ENCODE measurements around the gene ASGR1. TPM values are rescaled to one million over a fixed set of nuclear protein-coding genes. Genes with fewer than 3 reads are reported as not detected.
A peak's percentile ranks its signal among the peaks of the same experiment; 100 is the strongest.

ASGR1 gene
- total RNA-seq, 2 donors from 2014 or later, result 6.8 to 14.2 TPM

- 76 to 93% methylated on average over 5 to 7 of the region's 7 CpGs for whole genome bisulfite sequencing, 2 experiments (ENCODE audit: insufficient coverage in 1 of 2, insufficient read length in 1 of 2)
- TF ChIP-seq CTCF (conservative IDR thresholded peaks at IDR 0.05), result no peak
- no peaks in the 10 kb centered on the region for H3K36me3 Mint-ChIP-seq (ENCODE audit: low read depth)
- H3K27ac Mint-ChIP-seq, result no peak overlapping the region
- no peak overlapping the region for H3K27ac ChIP-seq (ENCODE audit: low read depth, low read length)
- H3K9ac ChIP-seq (ENCODE audit: extremely low read depth, low read length, poor library complexity, severe bottlenecking), result no peak overlapping the region
- H3K9me3 Mint-ChIP-seq, result no peaks in the 10 kb centered on the region
- H3K4me1 Mint-ChIP-seq, result peaks cover 22% of the 10 kb centered on the region
- H3K9me3 ChIP-seq (ENCODE audit: control insufficient read depth, low read length), result no peaks in the 10 kb centered on the region
- no peaks in the 10 kb centered on the region for H3K27me3 ChIP-seq (ENCODE audit: control insufficient read depth, insufficient read depth, low read length, poor library complexity, severe bottlenecking)
- H3K4me3 ChIP-seq (ENCODE audit: low read length), result no peak overlapping the region
- no peaks in the 10 kb centered on the region for H3K36me3 ChIP-seq (ENCODE audit: control insufficient read depth, insufficient read depth, low read length)
- no peak overlapping the region for H3K4me3 Mint-ChIP-seq
- no peaks in the 10 kb centered on the region for H3K4me1 ChIP-seq (ENCODE audit: control insufficient read depth, insufficient read depth, low read length)
- H3K27me3 Mint-ChIP-seq (ENCODE audit: insufficient read depth), result peaks cover 12% of the 10 kb centered on the region
- DNase-seq, result no peak
These were observed 40.3 kb downstream of the ASGR1 start for GRCh38 chr17:7138800-7139381.

- no peak overlapping the region for H3K4me3 ChIP-seq (ENCODE audit: low read length)
- no peak for DNase-seq
- Mint-ChIP-seq H3K27me3 (ENCODE audit: insufficient read depth) (peaks cover 13% of the 10 kb centered on the region), H3K9me3 (no peaks in the 10 kb centered on the region), H3K27ac (no peak overlapping the region), H3K4me1 (peaks cover 27% of the 10 kb centered on the region), H3K4me3 (no peak overlapping the region), H3K36me3 (ENCODE audit: low read depth) (no peaks in the 10 kb centered on the region)
- WGBS, 2 experiments (ENCODE audit: insufficient coverage in 1 of 2, insufficient read length in 1 of 2), result 83 to 92% methylated on average over 9 to 13 of the region's 13 CpGs
- H3K4me1 ChIP-seq (ENCODE audit: control insufficient read depth, insufficient read depth, low read length), result no peaks in the 10 kb centered on the region
- H3K9me3 ChIP-seq (ENCODE audit: control insufficient read depth, low read length), result no peaks in the 10 kb centered on the region
- H3K9ac ChIP-seq (ENCODE audit: extremely low read depth, low read length, poor library complexity, severe bottlenecking), result no peak overlapping the region
- H3K27me3 ChIP-seq (ENCODE audit: control insufficient read depth, insufficient read depth, low read length, poor library complexity, severe bottlenecking), result no peaks in the 10 kb centered on the region
- H3K36me3 ChIP-seq (ENCODE audit: control insufficient read depth, insufficient read depth, low read length), result no peaks in the 10 kb centered on the region
- no peak overlapping the region for H3K27ac ChIP-seq (ENCODE audit: low read depth, low read length)
- TF ChIP-seq CTCF (conservative IDR thresholded peaks at IDR 0.05), result no peak
These were observed 41.8 kb downstream of the ASGR1 start for GRCh38 chr17:7137171-7137943.

- Mint-ChIP-seq H3K4me1 (peaks cover 22% of the 10 kb centered on the region), H3K4me3 (no peak overlapping the region), H3K9me3 (no peaks in the 10 kb centered on the region), H3K27me3 (ENCODE audit: insufficient read depth) (peaks cover 13% of the 10 kb centered on the region), H3K36me3 (ENCODE audit: low read depth) (no peaks in the 10 kb centered on the region), H3K27ac (no peak overlapping the region)
- H3K4me1 ChIP-seq (ENCODE audit: control insufficient read depth, insufficient read depth, low read length), result no peaks in the 10 kb centered on the region
- no peak overlapping the region for H3K9ac ChIP-seq (ENCODE audit: extremely low read depth, low read length, poor library complexity, severe bottlenecking)
- H3K9me3 ChIP-seq (ENCODE audit: control insufficient read depth, low read length), result no peaks in the 10 kb centered on the region
- WGBS, 2 experiments (ENCODE audit: insufficient coverage in 1 of 2, insufficient read length in 1 of 2), result 36 to 73% methylated on average over 4 to 9 of the region's 9 CpGs
- H3K27ac ChIP-seq (ENCODE audit: low read depth, low read length), result no peak overlapping the region
- H3K36me3 ChIP-seq (ENCODE audit: control insufficient read depth, insufficient read depth, low read length), result no peaks in the 10 kb centered on the region
- DNase-seq, result peak; percentile 91
- TF ChIP-seq CTCF (conservative IDR thresholded peaks at IDR 0.05), result peak; percentile 99
- no peaks in the 10 kb centered on the region for H3K27me3 ChIP-seq (ENCODE audit: control insufficient read depth, insufficient read depth, low read length, poor library complexity, severe bottlenecking)
- no peak overlapping the region for H3K4me3 ChIP-seq (ENCODE audit: low read length)
These were observed 42.8 kb downstream of the ASGR1 start for GRCh38 chr17:7136266-7136877.

All from endodermal cell (in vitro differentiated cells).